Sigmoid colon (tissue), 4 donors: ENCODE data around the gene PDYN.

Experiments used
- CTCF ChIP-seq, 4 experiments: fragments of 450-650 bp in 3 of 4; fragments of 200-600 bp in 1 of 4; IDR thresholded peaks; one replicate each; pipeline ENCODE4 v1.5.1; 2016 to 2019; ENCODE audit warnings: antibody characterized with exemption in 4 of 4, mild to moderate bottlenecking in 3 of 4, moderate library complexity in 2 of 4
- EP300 ChIP-seq, 4 donors: sonication (generic); formaldehyde crosslinking; IDR thresholded peaks; one replicate each; pipeline ENCODE4 v1.6.1; 2017; ENCODE audit warnings: antibody characterized with exemption in 4 of 4
- POLR2A ChIP-seq, 2 donors: fragments of 450-650 bp; IDR thresholded peaks; one replicate each; pipeline ENCODE4 v1.6.1; 2016; ENCODE audit warnings: antibody characterized with exemption in 2 of 2, mild to moderate bottlenecking in 2 of 2, moderate library complexity in 2 of 2
- POLR2AphosphoS5 ChIP-seq, 4 donors: sonication (generic); formaldehyde crosslinking; IDR thresholded peaks; one replicate each; pipeline ENCODE4 v1.6.1; 2017; ENCODE audit warnings: antibody characterized with exemption in 4 of 4

GRCh38 chr20:1968964-1969363 lies 24.9 kb downstream of the PDYN start:
- TF ChIP-seq CTCF (IDR thresholded peaks at IDR 0.05) (no peak), EP300 (IDR thresholded peaks at IDR 0.05) (no peak), POLR2A (IDR thresholded peaks at IDR 0.05) (no peak), POLR2AphosphoS5 (IDR thresholded peaks at IDR 0.05) (no peak)
